Measurements from ENCODE around the gene GALM.

GALM gene

DNA sequence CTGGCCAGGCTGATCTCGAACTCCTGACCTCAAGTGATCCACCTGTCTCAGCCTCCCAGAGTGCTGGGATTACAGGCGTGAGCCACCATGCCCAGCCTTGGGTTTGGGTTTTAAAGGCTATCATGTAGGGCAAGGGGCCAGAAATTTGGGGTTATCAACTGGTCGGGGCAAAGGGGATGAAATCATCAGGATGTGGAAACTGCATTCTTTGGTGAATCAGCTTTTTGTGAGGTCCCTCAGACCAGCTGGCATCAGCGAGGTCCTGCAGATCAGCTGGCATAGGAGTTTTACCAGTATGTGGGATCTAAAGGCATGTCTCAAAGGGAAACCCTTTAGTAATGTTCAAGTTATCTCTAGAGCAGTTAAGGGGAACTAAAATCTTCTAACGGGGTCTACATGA, 105.7 kb downstream of the GALM start:
- peak; percentile 66 for DNase-seq (ENCODE audit: low read depth)

- no peak for DNase-seq (ENCODE audit: low read depth)
Observed at GRCh38 chr2:38775097-38775920, 109.4 kb downstream of the GALM start.

GRCh38 chr2:38775921-38776225, 110.0 kb downstream of the GALM start:
- DNase-seq (ENCODE audit: low read depth) = no peak

GRCh38 chr2:38776531-38776930, 110.6 kb downstream of the GALM start:
- no peak for DNase-seq (ENCODE audit: low read depth)

GRCh38 chr2:38778687-38779082, 112.8 kb downstream of the GALM start:
- no peak for DNase-seq (ENCODE audit: low read depth)

GRCh38 chr2:38783586-38783985, 117.7 kb downstream of the GALM start:
- no peak for DNase-seq (ENCODE audit: low read depth)
